ENCODE results near the gene XPO1.

DNA sequence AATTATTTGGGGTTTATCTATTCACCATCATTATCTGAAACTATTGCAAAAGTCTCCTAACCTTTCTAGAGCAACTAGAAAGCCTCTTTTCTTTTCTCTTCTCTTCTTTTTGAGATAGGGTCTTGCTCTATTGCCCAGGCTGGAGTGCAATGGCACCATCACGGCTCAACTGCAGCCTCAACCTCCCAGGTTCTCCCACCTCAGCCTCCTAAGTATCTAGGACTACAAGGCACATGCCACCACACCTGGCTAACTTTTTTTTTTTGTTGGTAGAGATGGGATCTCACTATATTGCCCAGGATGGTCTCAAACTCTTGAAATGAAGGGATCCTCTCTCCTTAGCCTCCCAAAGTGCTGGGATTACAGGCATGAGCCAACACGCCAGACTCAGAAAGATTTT lies 24.5 kb upstream of the XPO1 start:
- TF ChIP-seq, protein P1, sequence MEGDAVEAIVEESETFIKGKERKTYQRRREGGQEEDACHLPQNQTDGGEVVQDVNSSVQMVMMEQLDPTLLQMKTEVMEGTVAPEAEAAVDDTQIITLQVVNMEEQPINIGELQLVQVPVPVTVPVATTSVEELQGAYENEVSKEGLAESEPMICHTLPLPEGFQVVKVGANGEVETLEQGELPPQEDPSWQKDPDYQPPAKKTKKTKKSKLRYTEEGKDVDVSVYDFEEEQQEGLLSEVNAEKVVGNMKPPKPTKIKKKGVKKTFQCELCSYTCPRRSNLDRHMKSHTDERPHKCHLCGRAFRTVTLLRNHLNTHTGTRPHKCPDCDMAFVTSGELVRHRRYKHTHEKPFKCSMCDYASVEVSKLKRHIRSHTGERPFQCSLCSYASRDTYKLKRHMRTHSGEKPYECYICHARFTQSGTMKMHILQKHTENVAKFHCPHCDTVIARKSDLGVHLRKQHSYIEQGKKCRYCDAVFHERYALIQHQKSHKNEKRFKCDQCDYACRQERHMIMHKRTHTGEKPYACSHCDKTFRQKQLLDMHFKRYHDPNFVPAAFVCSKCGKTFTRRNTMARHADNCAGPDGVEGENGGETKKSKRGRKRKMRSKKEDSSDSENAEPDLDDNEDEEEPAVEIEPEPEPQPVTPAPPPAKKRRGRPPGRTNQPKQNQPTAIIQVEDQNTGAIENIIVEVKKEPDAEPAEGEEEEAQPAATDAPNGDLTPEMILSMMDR (IDR thresholded peaks at IDR 0.05), result no peak
- TF ChIP-seq, protein P2, sequence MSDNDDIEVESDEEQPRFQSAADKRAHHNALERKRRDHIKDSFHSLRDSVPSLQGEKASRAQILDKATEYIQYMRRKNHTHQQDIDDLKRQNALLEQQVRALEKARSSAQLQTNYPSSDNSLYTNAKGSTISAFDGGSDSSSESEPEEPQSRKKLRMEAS (CRISPR knock-in tag; IDR thresholded peaks at IDR 0.05), result no peak
- no peak for TF ChIP-seq TEAD1 (CRISPR knock-in tag; IDR thresholded peaks at IDR 0.05)
